GM23248 (cell line): Measurements from ENCODE around the gene PHRF1.

Experiments
- EZH2 ChIP-seq: fragments of 200-600 bp; sonication (generic); IDR thresholded peaks from 2 replicates; pipeline ENCODE4 v1.6.1; 2018; ENCODE audit warnings: antibody characterized with exemption, mild to moderate bottlenecking; ENCODE audit not compliant: insufficient read depth, poor library complexity, severe bottlenecking
- EZH2phosphoT487 ChIP-seq: fragments of 200-600 bp; sonication (generic); IDR thresholded peaks from 2 replicates; pipeline ENCODE4 v1.6.1; 2018; ENCODE audit warnings: antibody characterized with exemption, moderate library complexity, mild to moderate bottlenecking, low read depth; ENCODE audit not compliant: insufficient read depth

- TF ChIP-seq EZH2phosphoT487 (no peak), EZH2 (no peak)
These were observed 9.2 kb upstream of the PHRF1 start for GRCh38 chr11:567011-567628.
